Medulla oblongata (tissue), 1 donor: ENCODE data around the gene RDH14.

Experiments
- DNase-seq: peaks from one replicate; pipeline ENCODE4 v3.0.0-alpha.2; 2015; ENCODE audit errors: extremely low spot score

The RDH14 gene

GRCh38 chr2:18566145-18566769, 5.8 kb upstream of the RDH14 start:
- DNase-seq: no peak

GRCh38 chr2:18560797-18561085, 288 bp upstream of the RDH14 start:
- no peak for DNase-seq

GRCh38 chr2:18559531-18560030, 872 bp downstream of the RDH14 start:
- no peak for DNase-seq

- DNase-seq: no peak
Observed at GRCh38 chr2:18558458-18558857, 2.0 kb downstream of the RDH14 start.

- no peak for DNase-seq
Observed at GRCh38 chr2:18557121-18557520, 3.3 kb downstream of the RDH14 start.

GRCh38 chr2:18552351-18553077, 7.9 kb downstream of the RDH14 start:
- no peak for DNase-seq

GRCh38 chr2:18551623-18552022, 8.8 kb downstream of the RDH14 start:
- DNase-seq: no peak

- DNase-seq: no peak
Observed at GRCh38 chr2:18551169-18551568, 9.3 kb downstream of the RDH14 start.

- no peak for DNase-seq
Observed at GRCh38 chr2:18550433-18550832, 10.0 kb downstream of the RDH14 start.

- no peak for DNase-seq
Observed at GRCh38 chr2:18549083-18549482, 11.4 kb downstream of the RDH14 start.

GRCh38 chr2:18548621-18549020, 11.8 kb downstream of the RDH14 start:
- no peak for DNase-seq

GRCh38 chr2:18546567-18546966, 13.9 kb downstream of the RDH14 start:
- no peak for DNase-seq

- DNase-seq: no peak
Observed at GRCh38 chr2:18545384-18545783, 15.1 kb downstream of the RDH14 start.

- no peak for DNase-seq
Observed at GRCh38 chr2:18544171-18544570, 16.3 kb downstream of the RDH14 start.

- no peak for DNase-seq
Observed at GRCh38 chr2:18540872-18541271, 19.6 kb downstream of the RDH14 start.

- DNase-seq: no peak
Observed at GRCh38 chr2:18536697-18537096, 23.8 kb downstream of the RDH14 start.

GRCh38 chr2:18536100-18536499, 24.4 kb downstream of the RDH14 start:
- no peak for DNase-seq

- DNase-seq: no peak
Observed at GRCh38 chr2:18531194-18531593, 29.3 kb downstream of the RDH14 start.

- DNase-seq: no peak
Observed at GRCh38 chr2:18527822-18528221, 32.6 kb downstream of the RDH14 start.

- no peak for DNase-seq
Observed at GRCh38 chr2:18527326-18527725, 33.1 kb downstream of the RDH14 start.

- DNase-seq: no peak
Observed at GRCh38 chr2:18526429-18526828, 34.0 kb downstream of the RDH14 start.

GRCh38 chr2:18525852-18526251, 34.6 kb downstream of the RDH14 start:
- DNase-seq: no peak

GRCh38 chr2:18525236-18525635, 35.2 kb downstream of the RDH14 start:
- no peak for DNase-seq
